SU-DHL-6 (cell line): ENCODE data around the gene OGG1.
"Not testable (repeated sequence)": the region's sequence is repeated elsewhere in the genome, so short reads cannot be mapped to it uniquely, and the experiment has no call there.

ENCODE experiments used
- H2AFZ ChIP-seq: fragments of 200-600 bp; sonication (generic); 2 replicates; pipeline ENCODE4 v1.6.1; 2014; ENCODE audit warnings: low read depth, mild to moderate bottlenecking, moderate library complexity, mixed read lengths, antibody characterized with exemption, low read length; ENCODE audit not compliant: severe bottlenecking
- H3F3A ChIP-seq: fragments of 200-600 bp; shearing (Covaris generic); 2 replicates; pipeline ENCODE4 v1.6.0; 2016; ENCODE audit warnings: antibody characterized with exemption, mild to moderate bottlenecking; ENCODE audit not compliant: insufficient read depth
- H3K27ac ChIP-seq: fragments of 200-600 bp; sonication (generic); 2 replicates; pipeline ENCODE4 v1.5.1; 2016; ENCODE audit warnings: low read depth, mild to moderate bottlenecking, low read length, moderate library complexity, mixed read lengths
- H3K27me3 ChIP-seq: fragments of 200-600 bp; sonication (generic), shearing (Covaris generic); 2 replicates; pipeline ENCODE4 v1.6.0; 2014; ENCODE audit warnings: mild to moderate bottlenecking, low read length
- H3K36me3 ChIP-seq: fragments of 200-600 bp; sonication (generic); 2 replicates; pipeline ENCODE4 v1.6.1; 2014; ENCODE audit warnings: mild to moderate bottlenecking, low read length, mixed read lengths
- H3K4me2 ChIP-seq: fragments of 300-600, 200-600 bp; shearing (Covaris generic), sonication (generic); 2 replicates; pipeline ENCODE4 v1.6.0; 2014; ENCODE audit warnings: low read length, low read depth, mild to moderate bottlenecking; ENCODE audit not compliant: poor library complexity, severe bottlenecking
- H3K4me3 ChIP-seq: fragments of 200-600 bp; sonication (generic); 2 replicates; pipeline ENCODE4 v1.5.1; 2014; ENCODE audit warnings: antibody characterized with exemption, low read length, mild to moderate bottlenecking, mixed read lengths; ENCODE audit not compliant: insufficient read depth, poor library complexity, severe bottlenecking
- H3K79me2 ChIP-seq: fragments of 200-600 bp; sonication (generic); 2 replicates; pipeline ENCODE4 v1.6.1; 2014; ENCODE audit warnings: mild to moderate bottlenecking, low read length, moderate library complexity; ENCODE audit not compliant: insufficient read depth
- H3K9ac ChIP-seq: fragments of 200-600 bp; sonication (generic); 2 replicates; pipeline ENCODE4 v1.7.0; 2014; ENCODE audit warnings: mild to moderate bottlenecking, low read length
- H3K9me2 ChIP-seq: fragments of 200-600 bp; sonication (generic); replicated peaks from 2 replicates; pipeline ENCODE4 v1.6.1; 2014; ENCODE audit warnings: low read length; ENCODE audit not compliant: insufficient read depth
- H3K9me3 ChIP-seq: fragments of 200-600 bp; sonication (generic); 2 replicates; pipeline ENCODE4 v1.6.1; 2014; ENCODE audit warnings: low read length, mixed read lengths; ENCODE audit not compliant: insufficient read depth
- H4K20me1 ChIP-seq: fragments of 200-600 bp; sonication (generic); 2 replicates; pipeline ENCODE4 v1.6.1; 2014; ENCODE audit warnings: low read depth, mild to moderate bottlenecking, antibody characterized with exemption, low read length, moderate library complexity, mixed read lengths
- CTCF ChIP-seq: fragments of 200-600 bp; sonication (generic); IDR thresholded peaks from one replicate; pipeline ENCODE4 v1.5.1; 2017; ENCODE audit warnings: antibody characterized with exemption, mild to moderate bottlenecking, low read length, moderate library complexity; ENCODE audit not compliant: insufficient read depth, poor library complexity, severe bottlenecking
- EZH2phosphoT487 ChIP-seq: fragments of 200-600 bp; sonication (generic), shearing (Covaris generic); conservative IDR thresholded peaks from 2 replicates; pipeline ENCODE4 v1.6.1; 2018; ENCODE audit warnings: mild to moderate bottlenecking, antibody characterized with exemption, low read length, moderate library complexity, mixed read lengths

Gene OGG1

GRCh38 chr3:9769012-9769411 is 19.3 kb downstream of the OGG1 start:
- no peak overlapping the region for H2AFZ ChIP-seq
- no peaks in the 10 kb centered on the region for H3K36me3 ChIP-seq
- no peak for TF ChIP-seq EZH2phosphoT487
- no peak for TF ChIP-seq CTCF
- no peaks in the 10 kb centered on the region for H3K79me2 ChIP-seq
- H3K9me2 ChIP-seq: no peaks in the 10 kb centered on the region
- no peaks in the 10 kb centered on the region for H3K9me3 ChIP-seq
- H4K20me1 ChIP-seq: no peaks in the 10 kb centered on the region
- no peak overlapping the region for H3K4me3 ChIP-seq
- H3K27me3 ChIP-seq: no peaks in the 10 kb centered on the region
- 0 out of 2 replicates have a peak, but pooled peaks cover 4% of the 10 kb centered on the region for H3F3A ChIP-seq
- H3K27ac ChIP-seq: no peak overlapping the region
- no peak overlapping the region for H3K9ac ChIP-seq
- H3K4me2 ChIP-seq: no peak overlapping the region

- Histone ChIP-seq H3F3A (0 out of 2 replicates have a peak, but pooled peaks cover 4% of the 10 kb centered on the region), H3K27ac (no peak within 1 kb of the TSS), H3K9me2 (no peaks in the 10 kb centered on the region), H2AFZ (no peak within 1 kb of the TSS), H3K36me3 (no peaks in the 10 kb centered on the region), H3K9ac (no peak within 1 kb of the TSS), H4K20me1 (no peaks in the 10 kb centered on the region), H3K27me3 (no peaks in the 10 kb centered on the region), H3K79me2 (no peaks in the 10 kb centered on the region), H3K4me2 (no peak within 1 kb of the TSS), H3K4me3 (no peak within 1 kb of the TSS), H3K9me3 (no peaks in the 10 kb centered on the region)
- TF ChIP-seq CTCF (no peak), EZH2phosphoT487 (no peak)
Observed at GRCh38 chr3:9769426-9770275, 19.9 kb downstream of the OGG1 start, which contains the start of gene CAMK1. TSS of gene CAMK1 (minus strand) at chr3:9769947. CDS start at chr3:9767749, 2,198 bp downstream.

- no peak overlapping the region for H3K27ac ChIP-seq
- no peak overlapping the region for H2AFZ ChIP-seq
- no peaks in the 10 kb centered on the region for H3K9me2 ChIP-seq
- no peaks in the 10 kb centered on the region for H3K27me3 ChIP-seq
- no peak overlapping the region for H3K4me2 ChIP-seq
- H3K9me3 ChIP-seq: no peaks in the 10 kb centered on the region
- no peaks in the 10 kb centered on the region for H4K20me1 ChIP-seq
- no peak overlapping the region for H3K4me3 ChIP-seq
- H3K79me2 ChIP-seq: no peaks in the 10 kb centered on the region
- 0 out of 2 replicates have a peak, but pooled peaks cover 4% of the 10 kb centered on the region for H3F3A ChIP-seq
- H3K9ac ChIP-seq: no peak overlapping the region
- no peaks in the 10 kb centered on the region for H3K36me3 ChIP-seq
- no peak for TF ChIP-seq EZH2phosphoT487
- no peak for TF ChIP-seq CTCF
Observed at GRCh38 chr3:9770276-9770812, 20.6 kb downstream of the OGG1 start.

- H3K36me3 ChIP-seq, H3K9me2 ChIP-seq, H3K4me3 ChIP-seq, H3F3A ChIP-seq, H3K27me3 ChIP-seq, H3K9me3 ChIP-seq, H3K4me2 ChIP-seq, H4K20me1 ChIP-seq, H3K79me2 ChIP-seq, H3K27ac ChIP-seq, H3K9ac ChIP-seq, H2AFZ ChIP-seq: not testable (repeated sequence)
Observed at GRCh38 chr3:9771007-9771406, 21.3 kb downstream of the OGG1 start.
